Subcutaneous adipose tissue (tissue), 4 donors: ENCODE results near the gene CMTM6. TPM values are rescaled to one million over a fixed set of nuclear protein-coding genes. Genes with fewer than 3 reads are reported as not detected.

Source experiments
- CTCF ChIP-seq: fragments of 450-650 bp; IDR thresholded peaks from one replicate; pipeline ENCODE4 v1.5.1; 2016; ENCODE audit warnings: low read depth, mild to moderate bottlenecking, control low read depth, antibody characterized with exemption, moderate library complexity
- small RNA-seq: library from RNA; depleted of rRNA; stranded (forward); fragments of <200 nt; gene quantifications from one replicate; pipeline ENCODE3, GENCODE V24; 2016
- total RNA-seq, 4 donors: library from RNA; depleted of rRNA; stranded (reverse); fragments of >200 nt; gene quantifications; one replicate each; pipeline ENCODE4 v1.1.0, GENCODE V29; 2016

Gene CMTM6
- total RNA-seq, 4 donors from 2014 or later: 24.1 to 84.7 (median 54.7) TPM

DNA sequence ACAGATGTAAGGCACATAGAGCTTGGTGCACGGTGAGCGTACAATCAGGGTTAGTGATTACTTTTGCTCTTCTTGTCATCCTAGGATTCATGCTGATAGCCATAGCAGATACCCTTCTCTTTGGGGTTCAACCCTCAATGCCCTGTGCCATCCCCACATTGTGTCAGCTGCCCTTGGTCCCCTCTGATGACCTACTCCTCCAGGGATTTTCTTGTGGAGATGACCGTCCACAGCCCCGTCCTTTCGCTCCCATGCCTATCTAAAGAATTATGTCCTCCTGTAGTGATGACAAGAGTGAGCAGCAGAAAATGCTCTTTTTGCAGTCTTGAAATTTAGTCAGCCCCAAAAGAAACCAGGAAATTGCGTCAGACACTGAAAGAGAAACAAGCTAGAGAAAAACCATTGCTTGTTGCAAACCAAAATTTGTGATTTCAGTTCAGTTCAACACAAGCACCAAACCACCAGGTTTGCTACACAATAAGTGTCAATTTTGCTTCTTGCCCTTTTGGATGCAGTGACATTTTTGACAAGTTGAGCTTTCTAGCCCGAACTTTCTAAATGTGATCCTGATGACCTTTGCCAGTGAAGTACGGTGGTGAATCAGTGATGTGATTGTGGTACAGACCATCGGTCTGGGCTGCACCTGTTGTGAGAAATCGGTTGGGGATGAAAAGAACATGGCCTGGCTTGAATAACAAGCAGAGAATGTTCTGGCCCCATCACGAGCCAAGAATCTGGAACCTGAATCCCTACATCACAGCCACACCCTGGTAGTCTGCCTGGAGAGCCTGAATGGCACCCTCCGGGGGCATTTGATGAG is 69.7 kb downstream of the CMTM6 start:
- no peak for TF ChIP-seq CTCF

DNA sequence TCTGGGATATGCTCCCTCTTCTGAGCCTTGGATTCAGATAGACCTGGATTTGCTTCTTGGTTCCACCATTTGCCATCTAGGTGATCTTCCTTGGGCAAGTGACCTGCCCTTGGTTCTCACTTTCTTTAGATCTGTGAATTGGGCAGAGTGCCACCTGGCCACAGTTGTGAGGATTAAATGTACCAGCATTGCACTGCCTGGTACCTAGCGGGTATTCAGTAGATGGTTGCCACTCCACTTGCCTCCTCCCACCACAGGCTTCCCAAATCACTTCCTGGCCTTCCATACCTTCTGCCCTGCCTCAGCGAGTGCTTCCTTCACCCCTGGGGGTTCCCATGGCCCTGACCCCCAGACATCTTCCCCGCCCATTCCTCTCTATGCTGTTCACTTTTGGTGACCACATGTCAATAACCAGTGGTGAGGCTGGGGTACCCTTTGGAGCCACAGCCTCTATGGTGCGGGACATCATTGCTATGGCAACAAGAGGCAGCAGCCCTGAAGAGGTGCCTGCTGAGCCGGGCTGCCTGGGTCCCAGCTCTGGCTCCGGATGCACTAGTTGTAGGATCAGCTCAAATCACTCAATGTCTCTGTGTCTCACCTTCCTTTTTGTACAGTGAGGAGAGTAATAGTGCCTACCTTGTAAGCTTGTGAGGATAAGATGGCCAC is 70.5 kb downstream of the CMTM6 start:
- TF ChIP-seq CTCF: no peak

DNA sequence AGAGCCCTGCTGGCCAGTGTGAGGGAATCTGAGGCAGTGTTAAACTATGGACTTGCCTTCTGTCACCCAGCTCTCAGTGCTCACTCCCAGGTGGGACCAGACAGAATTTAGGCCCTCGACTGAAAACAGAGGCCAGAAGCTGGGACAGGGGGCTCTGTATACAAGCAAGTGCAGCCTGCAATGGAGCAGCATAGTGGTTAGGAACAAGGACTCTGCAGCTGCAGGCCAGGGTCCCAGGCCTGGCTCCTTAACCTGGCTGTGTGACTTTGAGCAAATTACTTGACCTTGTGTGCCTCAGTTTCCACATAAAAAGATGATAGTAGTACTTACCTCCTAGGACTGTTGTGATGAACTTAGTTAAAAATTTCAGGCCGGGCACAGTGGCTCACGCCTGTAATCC is 71.2 kb downstream of the CMTM6 start:
- no peak for TF ChIP-seq CTCF

Small RNA genes lying within 50 kb of the gene (small RNA-seq; reads per million reads assigned to genes)
- gene MIR548AY: not detected

Other genes starting within 250 kb of the CMTM6 start
- gene CMTM7, start 111.0 kb downstream of the CMTM6 start, total RNA-seq: 10 to 100 TPM; 12.1 to 45.9 (median 33.1) TPM
- 10 to 100 TPM; 18.5 to 39.0 (median 29.2) TPM for gene DYNC1LI1, start 68.0 kb upstream of the CMTM6 start, total RNA-seq
- 10 to 100 TPM; 16.3 to 22.6 (median 19.3) TPM for gene CNOT10, start 182.3 kb upstream of the CMTM6 start, total RNA-seq